ENCODE measurements around the gene NET1. TPM values are rescaled to one million over a fixed set of nuclear protein-coding genes. Genes with fewer than 3 reads are reported as not detected.

NET1 gene
- polyA plus RNA-seq, 2 of the 4 experiments (the other 2 are of a cell fraction): 42.9 to 132 TPM

GRCh38 chr10:5369362-5370158, 42.8 kb upstream of the NET1 start:
- FAIRE-seq: no peak
- TF ChIP-seq ZC3H11A (IDR thresholded peaks at IDR 0.05): no peak
- TF ChIP-seq POLR2A (IDR thresholded peaks at IDR 0.05; ENCODE audit: low read length): no peak
- TF ChIP-seq GATA3 (IDR thresholded peaks at IDR 0.05; ENCODE audit: borderline replicate concordance): no peak
- no peak for TF ChIP-seq TFCP2L1 (CRISPR knock-in tag; IDR thresholded peaks at IDR 0.05)
- no peak for TF ChIP-seq ZSCAN20 (CRISPR knock-in tag; IDR thresholded peaks at IDR 0.05)
- TF ChIP-seq CTCF (IDR thresholded peaks at IDR 0.05): no peak
- TF ChIP-seq EHMT2 (IDR thresholded peaks at IDR 0.05; ENCODE audit: low read depth): no peak
- no peak for TF ChIP-seq BHLHE40 (IDR thresholded peaks at IDR 0.05; ENCODE audit: low read depth, low read length)
- ATAC-seq: no peak
- ChIA-PET CTCF (interaction anchor here (0.6 to 1.5 kb wide), 3 partner anchors 9 to 520 kb away, joined by 3 read pairs; no protein-coding TSS in a partner anchor), POLR2A (no interaction called here)
- Histone ChIP-seq H3K27ac (no peak overlapping the region), H3K9me3 (no peaks in the 10 kb centered on the region), H3K4me2 (no peak overlapping the region), H3K4me3 (no peak overlapping the region), H3K4me1 (no peaks in the 10 kb centered on the region)
- DNase-seq (ENCODE audit: low read depth in 1 of 2, low spot score in 1 of 2): no peak
- 70% methylated on average over 15 of the region's 16 CpGs for WGBS (ENCODE audit: missing lambda C conversion rate)

GRCh38 chr10:5370493-5371352, 41.6 kb upstream of the NET1 start:
- CTCF ChIA-PET: no interaction called here
- H3K27ac ChIP-seq: no peak overlapping the region

GRCh38 chr10:5373307-5373706, 39.0 kb upstream of the NET1 start:
- ChIA-PET POLR2A (no interaction called here), CTCF (interaction anchor here (0.5 to 1.0 kb wide), 2 partner anchors 12 to 53 kb away, joined by 3 read pairs; no protein-coding TSS in a partner anchor)
- no peak overlapping the region for H3K4me3 ChIP-seq
- no peaks in the 10 kb centered on the region for H3K4me1 ChIP-seq
- FAIRE-seq (no peak), ATAC-seq (no peak), DNase-seq (ENCODE audit: low read depth in 1 of 2, low spot score in 1 of 2) (no peak)
- WGBS (ENCODE audit: missing lambda C conversion rate): 64% methylated on average over 4 of the region's 4 CpGs
- H3K9me3 ChIP-seq: no peaks in the 10 kb centered on the region
- H3K4me2 ChIP-seq: no peak overlapping the region
- H3K27ac ChIP-seq: no peak overlapping the region
- no peak for TF ChIP-seq ZC3H11A (IDR thresholded peaks at IDR 0.05)

More at GRCh38 chr10:5370493-5371352, 41.6 kb upstream of the NET1 start:
- no peak overlapping the region for H3K4me3 ChIP-seq
- ATAC-seq: no peak
- no peak for DNase-seq (ENCODE audit: low read depth in 1 of 2, low spot score in 1 of 2)
- WGBS (ENCODE audit: missing lambda C conversion rate): 64% methylated on average over 28 of the region's 28 CpGs
- no peaks in the 10 kb centered on the region for H3K4me1 ChIP-seq
- no peak for TF ChIP-seq SREBF2 (IDR thresholded peaks at IDR 0.05)
- FAIRE-seq: no peak
- POLR2A ChIA-PET: no interaction called here
- H3K4me2 ChIP-seq: no peak overlapping the region
- H3K9me3 ChIP-seq: no peaks in the 10 kb centered on the region

- 87% methylated on average over 19 of the region's 22 CpGs for WGBS (ENCODE audit: missing lambda C conversion rate)
- no peak for DNase-seq (ENCODE audit: low read depth in 1 of 2, low spot score in 1 of 2)
- ChIA-PET CTCF (interaction anchor here (1.0 to 1.5 kb wide), 2 partner anchors 12 to 60 kb away, joined by 3 to 4 read pairs; no protein-coding TSS in a partner anchor), POLR2A (no interaction called here)
- FAIRE-seq: no peak
- no peak for ATAC-seq
- Histone ChIP-seq H3K27ac (no peak overlapping the region), H3K9me3 (no peaks in the 10 kb centered on the region), H3K4me2 (no peak overlapping the region), H3K4me1 (no peaks in the 10 kb centered on the region), H3K4me3 (no peak overlapping the region)
- no peak for TF ChIP-seq REST (IDR thresholded peaks at IDR 0.05)
- TF ChIP-seq RFX5 (IDR thresholded peaks at IDR 0.05): no peak
- TF ChIP-seq TP53 (CRISPR knock-in tag; IDR thresholded peaks at IDR 0.05): no peak
- TF ChIP-seq RARB (CRISPR knock-in tag; IDR thresholded peaks at IDR 0.05): no peak
- TF ChIP-seq HMGXB4 (CRISPR knock-in tag; IDR thresholded peaks at IDR 0.05; ENCODE audit: borderline replicate concordance): no peak
- no peak for TF ChIP-seq CEBPB (IDR thresholded peaks at IDR 0.05)
- TF ChIP-seq JUN (IDR thresholded peaks at IDR 0.05): no peak
- TF ChIP-seq FOSB (CRISPR knock-in tag; IDR thresholded peaks at IDR 0.05): no peak
- TF ChIP-seq HOXA7 (CRISPR knock-in tag; IDR thresholded peaks at IDR 0.05): no peak
- no peak for TF ChIP-seq ZC3H11A (IDR thresholded peaks at IDR 0.05)
- no peak for TF ChIP-seq NPAS2 (CRISPR knock-in tag; IDR thresholded peaks at IDR 0.05; ENCODE audit: borderline replicate concordance)
- TF ChIP-seq CHD4 (IDR thresholded peaks at IDR 0.05; ENCODE audit: borderline replicate concordance): no peak
- no peak for TF ChIP-seq CBX8 (IDR thresholded peaks at IDR 0.05)
These were observed 38.3 kb upstream of the NET1 start for GRCh38 chr10:5373891-5374611.
